ENCODE measurements around the gene INPPL1. TPM values are rescaled to one million over a fixed set of nuclear protein-coding genes. Genes with fewer than 3 reads are reported as not detected.

The INPPL1 gene
- total RNA-seq, 2 donors from 2014 or later = 47.2 to 53.7 TPM

GRCh38 chr11:72244060-72244360, 19.4 kb downstream of the INPPL1 start, which contains the start of gene PHOX2A:
TSS of gene PHOX2A (minus strand) at chr11:72244176. CDS start at chr11:72244004, 172 bp downstream.
- 0 to 4% methylated on average over 1 to 35 of the region's 37 CpGs for WGBS, 2 donors
- ATAC-seq = no peak
- intact Hi-C loops (cut with DNase I) = no loop called here

GRCh38 chr11:72244361-72245262, 20.0 kb downstream of the INPPL1 start:
- peaks cover 21% of the 10 kb centered on the region for H3K4me1 ChIP-seq
- no peak overlapping the region for H3K4me3 ChIP-seq
- H3K27me3 ChIP-seq = peaks cover 0 to 40% of the 10 kb centered on the region in 2 donors
- TF ChIP-seq CTCF (IDR thresholded peaks at IDR 0.05) (no peak), POLR2A (IDR thresholded peaks at IDR 0.05) (no peak)
- H3K36me3 ChIP-seq (replicated peaks in 1 of 2; ENCODE audit: insufficient read depth in 1 of 2, low read depth in 2 of 2) = no peaks in the 10 kb centered on the region
- no peak overlapping the region for H3K27ac ChIP-seq
- WGBS, 2 donors = 10 to 15% methylated on average over 37 to 46 of the region's 46 CpGs
- H3K9me3 ChIP-seq = no peaks in the 10 kb centered on the region
- ATAC-seq (no peak), DNase-seq (no peak)
- intact Hi-C loops (cut with DNase I) = no loop called here

More at GRCh38 chr11:72244060-72244360, 19.4 kb downstream of the INPPL1 start, which contains the start of gene PHOX2A:
- DNase-seq = no peak
- Histone ChIP-seq H3K27me3 (peaks cover 0 to 40% of the 10 kb centered on the region in 2 donors), H3K9me3 (no peaks in the 10 kb centered on the region), H3K27ac (no peak within 1 kb of the TSS), H3K4me1 (peaks cover 27% of the 10 kb centered on the region), H3K36me3 (replicated peaks in 1 of 2; ENCODE audit: insufficient read depth in 1 of 2, low read depth in 2 of 2) (no peaks in the 10 kb centered on the region), H3K4me3 (no peak within 1 kb of the TSS)
- TF ChIP-seq POLR2A (IDR thresholded peaks at IDR 0.05) (no peak), CTCF (IDR thresholded peaks at IDR 0.05) (no peak)

GRCh38 chr11:72245263-72245816, 20.8 kb downstream of the INPPL1 start:
- no peaks in the 10 kb centered on the region for H3K9me3 ChIP-seq
- TF ChIP-seq CTCF (IDR thresholded peaks at IDR 0.05) = no peak
- no peak for TF ChIP-seq POLR2A (IDR thresholded peaks at IDR 0.05)
- H3K27me3 ChIP-seq = peaks cover 0 to 36% of the 10 kb centered on the region in 2 donors

GRCh38 chr11:72247584-72247983, 23.0 kb downstream of the INPPL1 start:
- no peaks in the 10 kb centered on the region for H3K36me3 ChIP-seq (replicated peaks in 1 of 2; ENCODE audit: insufficient read depth in 1 of 2, low read depth in 2 of 2)
- no peak for TF ChIP-seq CTCF (IDR thresholded peaks at IDR 0.05)
- no peak for TF ChIP-seq POLR2A (IDR thresholded peaks at IDR 0.05)
- no peak overlapping the region for H3K27ac ChIP-seq
- H3K4me3 ChIP-seq = no peak overlapping the region
- intact Hi-C loops (cut with DNase I) = no loop called here
- peaks cover 0 to 24% of the 10 kb centered on the region in 2 donors for H3K27me3 ChIP-seq
- H3K9me3 ChIP-seq = no peaks in the 10 kb centered on the region
- WGBS, 2 donors = 22 to 35% methylated on average over 2 of the region's 2 CpGs
- H3K4me1 ChIP-seq = peaks cover 7% of the 10 kb centered on the region
- no peak for DNase-seq
- no peak for ATAC-seq

More at GRCh38 chr11:72245263-72245816, 20.8 kb downstream of the INPPL1 start:
- DNase-seq = no peak
- Histone ChIP-seq H3K27ac (no peak overlapping the region), H3K4me3 (no peak overlapping the region), H3K36me3 (replicated peaks in 1 of 2; ENCODE audit: insufficient read depth in 1 of 2, low read depth in 2 of 2) (no peaks in the 10 kb centered on the region), H3K4me1 (peaks cover 13% of the 10 kb centered on the region)
- ATAC-seq = no peak
- intact Hi-C loops (cut with DNase I) = no loop called here
- WGBS, 2 donors = 15 to 20% methylated on average over 17 to 19 of the region's 19 CpGs

Data from body of pancreas (tissue), 4 donors.